ENCODE data around the gene TECPR1. TPM values are rescaled to one million over a fixed set of nuclear protein-coding genes. Genes with fewer than 3 reads are reported as not detected.

The TECPR1 gene
- total and polyA plus RNA-seq, 2 of the 8 experiments (the other 6 are each of a cell fraction or from before 2014, with no cell fraction given) = 1.3 to 11.1 TPM

GRCh38 chr7:98276241-98276761 lies 24.3 kb upstream of the TECPR1 start:
- no peak overlapping the region for H3K4ac ChIP-seq (replicated peaks; ENCODE audit: insufficient read length, low read depth, low read length)
- no peaks in the 10 kb centered on the region for H3K23me2 ChIP-seq (ENCODE audit: low read depth, low read length)
- H2BK15ac ChIP-seq (ENCODE audit: low read length) = no peak overlapping the region
- H3K23ac ChIP-seq (ENCODE audit: insufficient read length) = no peak overlapping the region
- no peak overlapping the region for H2BK5ac ChIP-seq (ENCODE audit: low read depth, low read length)
- no peaks in the 10 kb centered on the region for H3K27me3 ChIP-seq (replicated peaks in 1 of 4; ENCODE audit: control insufficient read depth in 3 of 4, extremely low read depth in 1 of 4, insufficient read depth in 3 of 4, low read length in 3 of 4)
- H4K8ac ChIP-seq (ENCODE audit: extremely low read depth, insufficient read depth, low read length) = no peak overlapping the region
- no peak overlapping the region for H2AK5ac ChIP-seq (ENCODE audit: low read depth, low read length)
- no peak overlapping the region for H4K5ac ChIP-seq (ENCODE audit: insufficient read length, low read depth, low read length)
- H2BK12ac ChIP-seq (ENCODE audit: low read depth, low read length) = no peak overlapping the region
- H3K9ac ChIP-seq (replicated peaks in 1 of 4; ENCODE audit: extremely low read depth in 1 of 4, low read depth in 3 of 4, low read length in 3 of 4) = no peak overlapping the region
- DNase-seq (ENCODE audit: low read depth in 1 of 2, low spot score in 2 of 2) (no peak), FAIRE-seq (no peak)
- no peak overlapping the region for H4K91ac ChIP-seq (replicated peaks; ENCODE audit: insufficient read length, low read length)
- POLR2A ChIA-PET (ENCODE audit: partially characterized antibody) = no interaction called here
- no peak overlapping the region for H2BK120ac ChIP-seq (replicated peaks; ENCODE audit: low read depth, low read length)
- no peak overlapping the region for H3K4me3 ChIP-seq (ENCODE audit: extremely low read depth in 1 of 4, insufficient read depth in 2 of 4, low read depth in 3 of 4, low read length in 4 of 4)
- H3K36me3 ChIP-seq (ENCODE audit: control insufficient read depth in 2 of 4, insufficient read depth in 4 of 4, low read length in 3 of 4) = no peaks in the 10 kb centered on the region
- CTCF ChIA-PET (ENCODE audit: partially characterized antibody) = no interaction called here
- H3K4me2 ChIP-seq (ENCODE audit: insufficient read depth in 1 of 2, low read depth in 2 of 2, low read length in 2 of 2) = no peak overlapping the region
- no peaks in the 10 kb centered on the region for H3K79me2 ChIP-seq (ENCODE audit: control insufficient read depth in 1 of 2, insufficient read depth in 2 of 2, low read length in 2 of 2)
- H2BK20ac ChIP-seq (ENCODE audit: low read length) = no peak overlapping the region
- H3K14ac ChIP-seq (ENCODE audit: insufficient read length) = no peak overlapping the region
- H2AFZ ChIP-seq (ENCODE audit: low read length) = no peak overlapping the region
- H3K56ac ChIP-seq (replicated peaks; ENCODE audit: insufficient read length, low read depth, low read length) = no peak overlapping the region
- H3K4me1 ChIP-seq (replicated peaks in 1 of 4; ENCODE audit: control insufficient read depth in 3 of 4, insufficient read depth in 4 of 4, low read length in 3 of 4) = peaks cover 0 to 2% (median 0%) of the 10 kb centered on the region in 4 experiments; a peak in 3 of 7 replicates
- WGBS, 2 experiments (ENCODE audit: extremely low coverage in 1 of 2, insufficient coverage in 1 of 2, insufficient read length in 1 of 2, insufficient replicate concordance in 2 of 2, low coverage in 1 of 2, low lambda C conversion rate in 2 of 2, missing lambda C conversion rate in 1 of 2) = 80% methylated on average over 5 of the region's 5 CpGs; no CpG with 5 or more reads in 1 of the 2 experiments
- H3K27ac ChIP-seq (ENCODE audit: low read depth, low read length) = no peak overlapping the region
- no peak overlapping the region for H3K18ac ChIP-seq (ENCODE audit: extremely low read depth, low read length)
- no peaks in the 10 kb centered on the region for H4K20me1 ChIP-seq (replicated peaks in 1 of 2; ENCODE audit: control insufficient read depth in 1 of 2, insufficient read depth in 2 of 2, low read length in 2 of 2)
- H3K79me1 ChIP-seq (ENCODE audit: low read depth, low read length) = no peaks in the 10 kb centered on the region
- H3K9me3 ChIP-seq (ENCODE audit: insufficient read depth in 2 of 2, low read depth in 1 of 2, low read length in 1 of 2) = no peaks in the 10 kb centered on the region
- TF ChIP-seq KDM4A (IDR thresholded peaks at IDR 0.05; ENCODE audit: low read depth, low read length, severe bottlenecking) = no peak
- no peak for TF ChIP-seq POLR2AphosphoS5 (IDR thresholded peaks at IDR 0.05; ENCODE audit: low read depth, low read length)
- TF ChIP-seq KDM5A (IDR thresholded peaks at IDR 0.05; ENCODE audit: low read length) = no peak
- no peak for TF ChIP-seq EP300 (IDR thresholded peaks at IDR 0.05; ENCODE audit: borderline replicate concordance in 1 of 2, low read depth in 2 of 2, low read length in 2 of 2)
- TF ChIP-seq KDM1A (IDR thresholded peaks at IDR 0.05; ENCODE audit: borderline replicate concordance, low read length) = no peak
- no peak for TF ChIP-seq SUZ12 (IDR thresholded peaks at IDR 0.05; ENCODE audit: low read length)
- no peak for TF ChIP-seq MAX (IDR thresholded peaks at IDR 0.05)
- no peak for TF ChIP-seq RAD21 (IDR thresholded peaks at IDR 0.05 in 1 of 2, conservative IDR thresholded peaks at IDR 0.05 in 1 of 2; ENCODE audit: low read depth in 2 of 2, low read length in 2 of 2)
- TF ChIP-seq HDAC6 (IDR thresholded peaks at IDR 0.05; ENCODE audit: low read depth, low read length) = no peak
- TF ChIP-seq POU5F1 (IDR thresholded peaks at IDR 0.05; ENCODE audit: low read depth, low read length) = no peak
- no peak for TF ChIP-seq CREB1 (IDR thresholded peaks at IDR 0.05)
- TF ChIP-seq SP2 (IDR thresholded peaks at IDR 0.05; ENCODE audit: low read length) = no peak
- TF ChIP-seq SIN3A (conservative IDR thresholded peaks at IDR 0.05 in 1 of 2, IDR thresholded peaks at IDR 0.05 in 1 of 2; ENCODE audit: low read depth in 1 of 2, low read length in 2 of 2) = no peak
- no peak for TF ChIP-seq ZNF274 (IDR thresholded peaks at IDR 0.05; ENCODE audit: borderline replicate concordance, extremely low read depth, low read length)
